Measurements from ENCODE around the gene TNP2. TPM values are rescaled to one million over a fixed set of nuclear protein-coding genes. Genes with fewer than 3 reads are reported as not detected.

Gene TNP2
- total RNA-seq, 1 experiment from 2014 or later: not detected

GRCh38 chr16:11263737-11264136 is 5.4 kb downstream of the TNP2 start:
- no peaks in the 10 kb centered on the region for H3K36me3 ChIP-seq (ENCODE audit: control insufficient read depth, insufficient read depth, low read length)
- DNase-seq (ENCODE audit: low read depth, low spot score) (no peak), ATAC-seq (no peak)
- no peak for TF ChIP-seq SIN3A (IDR thresholded peaks at IDR 0.05; ENCODE audit: borderline replicate concordance, insufficient read depth, low read depth, low read length)
- TF ChIP-seq TCF7L2 (IDR thresholded peaks at IDR 0.05; ENCODE audit: low read depth, low read length): no peak
- no peak for TF ChIP-seq POLR2AphosphoS5 (IDR thresholded peaks at IDR 0.05; ENCODE audit: low read depth, low read length)
- TF ChIP-seq REST (IDR thresholded peaks at IDR 0.05; ENCODE audit: insufficient read depth in 1 of 2, low read depth in 2 of 2, low read length in 1 of 2): no peak
- TF ChIP-seq CTCF (IDR thresholded peaks at IDR 0.05): no peak
- peaks cover 6% of the 10 kb centered on the region; the same call in 1 of the 2 replicates for H3K4me1 ChIP-seq (ENCODE audit: control insufficient read depth, insufficient read depth, low read length)
- ChIA-PET CTCF (interaction anchor here (0.5 kb wide), 1 partner anchor 12 kb away, joined by 6 read pairs; no protein-coding TSS in a partner anchor), POLR2A (interaction anchor here (0.6 kb wide), 1 partner anchor 67 kb away, joined by 6 read pairs; no protein-coding TSS in a partner anchor)
- H3K4me3 ChIP-seq (ENCODE audit: low read depth in 2 of 2, low read length in 2 of 2): no peak overlapping the region
- H3K9me3 ChIP-seq (ENCODE audit: control insufficient read depth, insufficient read depth, low read depth, low read length): no peaks in the 10 kb centered on the region
- intact Hi-C loops (cut with micrococcal nuclease; ENCODE audit: unreplicated experiment) (no loop called here), in situ Hi-C loops (cut with HindIII; ENCODE audit: low pct_unique_long_range_greater_than_20kb, low sequenced_read_pairs) (no loop called here)
- H3K27me3 ChIP-seq (ENCODE audit: control insufficient read depth, insufficient read depth, low read length): no peaks in the 10 kb centered on the region
- H3K27ac ChIP-seq (ENCODE audit: low read length): no peak overlapping the region
- no TSS peak for BruUV-seq (replicated peaks)

- in situ Hi-C loops (cut with HindIII; ENCODE audit: low pct_unique_long_range_greater_than_20kb, low sequenced_read_pairs): no loop called here
- CTCF ChIA-PET: no interaction called here
- no peak for ATAC-seq
- Histone ChIP-seq H3K9me3 (ENCODE audit: control insufficient read depth, insufficient read depth, low read depth, low read length) (no peaks in the 10 kb centered on the region), H3K36me3 (ENCODE audit: control insufficient read depth, insufficient read depth, low read length) (no peaks in the 10 kb centered on the region), H3K4me3 (ENCODE audit: low read depth in 2 of 2, low read length in 2 of 2) (no peak overlapping the region), H3K27ac (ENCODE audit: low read length) (no peak overlapping the region), H3K4me1 (ENCODE audit: control insufficient read depth, insufficient read depth, low read length) (peaks cover 6% of the 10 kb centered on the region; the same call in 1 of the 2 replicates), H3K27me3 (ENCODE audit: control insufficient read depth, insufficient read depth, low read length) (no peaks in the 10 kb centered on the region)
- DNase-seq (ENCODE audit: low read depth, low spot score): no peak
- POLR2A ChIA-PET: no interaction called here
- BruUV-seq (replicated peaks): no TSS peak
- intact Hi-C loops (cut with micrococcal nuclease; ENCODE audit: unreplicated experiment): no loop called here
- TF ChIP-seq TCF7L2 (IDR thresholded peaks at IDR 0.05; ENCODE audit: low read depth, low read length): no peak
- no peak for TF ChIP-seq CTCF (IDR thresholded peaks at IDR 0.05)
- no peak for TF ChIP-seq SIN3A (IDR thresholded peaks at IDR 0.05; ENCODE audit: borderline replicate concordance, insufficient read depth, low read depth, low read length)
- TF ChIP-seq REST (IDR thresholded peaks at IDR 0.05; ENCODE audit: insufficient read depth in 1 of 2, low read depth in 2 of 2, low read length in 1 of 2): no peak
- TF ChIP-seq POLR2AphosphoS5 (IDR thresholded peaks at IDR 0.05; ENCODE audit: low read depth, low read length): no peak
Measured at GRCh38 chr16:11262915-11263314, 6.2 kb downstream of the TNP2 start.

Data from Panc1 (cell line).